Tibial nerve (tissue), 4 donors: ENCODE results near the gene FAM131A. TPM values are rescaled to one million over a fixed set of nuclear protein-coding genes. Genes with fewer than 3 reads are reported as not detected.

Experiments
- DNase-seq, 2 donors: peaks; one replicate each; pipeline ENCODE4 v3.0.0-alpha.2; 2019; ENCODE audit warnings: low spot score in 2 of 2
- H3K27ac ChIP-seq, 4 donors: fragments of 200-600 bp; sonication (generic) in 3 of 4; one replicate each; pipeline ENCODE4 v1.5.1; 2017 to 2019; ENCODE audit warnings: mild to moderate bottlenecking in 1 of 4
- H3K27me3 ChIP-seq, 2 donors: fragments of 200-600 bp; sonication (generic) in 1 of 2; one replicate each; pipeline versions ENCODE4 v1.5.1 to v1.6.0; 2017 to 2019
- H3K36me3 ChIP-seq, 3 donors: fragments of 200-600 bp; sonication (generic); one replicate each; pipeline ENCODE4 v1.5.1; 2018 to 2019
- H3K4me1 ChIP-seq, 4 donors: fragments of 200-600 bp; sonication (generic) in 3 of 4; one replicate each; pipeline ENCODE4 v1.5.1; 2017 to 2019
- H3K4me3 ChIP-seq, 4 donors: fragments of 200-600 bp; sonication (generic) in 3 of 4; one replicate each; pipeline ENCODE4 v1.5.1; 2017 to 2019; ENCODE audit warnings: mild to moderate bottlenecking in 1 of 4, moderate library complexity in 1 of 4
- H3K9me3 ChIP-seq, 4 donors: fragments of 200-600 bp; sonication (generic) in 3 of 4; one replicate each; pipeline ENCODE4 v1.5.1; 2017 to 2019
- EP300 ChIP-seq, 2 donors: sonication (generic); formaldehyde crosslinking; IDR thresholded peaks; one replicate each; pipeline ENCODE4 v1.6.1; 2017; ENCODE audit warnings: antibody characterized with exemption in 2 of 2, mild to moderate bottlenecking in 1 of 2
- POLR2A ChIP-seq, 2 donors: fragments of 450-650 bp; IDR thresholded peaks; one replicate each; pipeline ENCODE4 v1.6.1; 2017; ENCODE audit warnings: antibody characterized with exemption in 2 of 2, mild to moderate bottlenecking in 2 of 2, moderate library complexity in 2 of 2
- WGBS, 2 donors: methylation state at CpG; one replicate each; pipeline ENCODE4 v1.1.5; 2018; 5-methylcytosine and 5-hydroxymethylcytosine counted together
- total RNA-seq, 4 donors: library from RNA; depleted of rRNA; stranded (reverse); fragments of >200 nt; gene quantifications; one replicate each; pipeline ENCODE4 v1.1.0, GENCODE V29; 2016
- TF ChIP-seq, protein P1 (sequence below), 5 experiments: fragments of 200-600 bp in 3 of 5; fragments of 450-650 bp in 2 of 5; sonication (generic) in 3 of 5; IDR thresholded peaks; one replicate each; pipeline ENCODE4 v1.5.1; 2016 to 2019; ENCODE audit warnings: antibody characterized with exemption in 5 of 5, mild to moderate bottlenecking in 3 of 5, moderate library complexity in 2 of 5

The FAM131A gene
- total RNA-seq, 4 donors from 2014 or later: 35.0 to 45.3 (median 39.6) TPM

DNA sequence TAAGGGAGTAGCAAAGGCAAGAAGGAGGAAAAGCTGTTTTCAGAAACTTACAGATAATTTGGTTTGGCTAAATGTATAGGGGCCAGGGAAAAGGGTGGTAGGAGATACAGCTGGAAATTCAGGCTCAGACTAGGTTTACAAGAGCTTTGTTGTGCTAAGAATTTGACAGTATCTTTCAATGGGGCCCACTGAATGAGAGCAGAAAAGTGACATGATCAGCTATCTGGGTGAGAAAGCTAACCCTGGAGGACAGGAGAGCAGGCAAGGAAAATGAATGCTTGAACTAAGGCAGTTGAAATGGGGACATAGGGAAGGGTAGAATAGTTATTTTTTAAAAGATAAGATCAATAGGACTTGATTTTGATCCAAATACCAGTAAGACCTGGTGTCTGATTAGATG, 25.8 kb upstream of the FAM131A start:
- Histone ChIP-seq H3K27ac (no peak overlapping the region), H3K9me3 (no peaks in the 10 kb centered on the region), H3K4me1 (peaks cover 0 to 17% (median 9%) of the 10 kb centered on the region in 4 donors), H3K4me3 (no peak overlapping the region), H3K27me3 (no peaks in the 10 kb centered on the region), H3K36me3 (peaks cover 0 to 35% (median 0%) of the 10 kb centered on the region in 3 donors)
- TF ChIP-seq, protein P1, sequence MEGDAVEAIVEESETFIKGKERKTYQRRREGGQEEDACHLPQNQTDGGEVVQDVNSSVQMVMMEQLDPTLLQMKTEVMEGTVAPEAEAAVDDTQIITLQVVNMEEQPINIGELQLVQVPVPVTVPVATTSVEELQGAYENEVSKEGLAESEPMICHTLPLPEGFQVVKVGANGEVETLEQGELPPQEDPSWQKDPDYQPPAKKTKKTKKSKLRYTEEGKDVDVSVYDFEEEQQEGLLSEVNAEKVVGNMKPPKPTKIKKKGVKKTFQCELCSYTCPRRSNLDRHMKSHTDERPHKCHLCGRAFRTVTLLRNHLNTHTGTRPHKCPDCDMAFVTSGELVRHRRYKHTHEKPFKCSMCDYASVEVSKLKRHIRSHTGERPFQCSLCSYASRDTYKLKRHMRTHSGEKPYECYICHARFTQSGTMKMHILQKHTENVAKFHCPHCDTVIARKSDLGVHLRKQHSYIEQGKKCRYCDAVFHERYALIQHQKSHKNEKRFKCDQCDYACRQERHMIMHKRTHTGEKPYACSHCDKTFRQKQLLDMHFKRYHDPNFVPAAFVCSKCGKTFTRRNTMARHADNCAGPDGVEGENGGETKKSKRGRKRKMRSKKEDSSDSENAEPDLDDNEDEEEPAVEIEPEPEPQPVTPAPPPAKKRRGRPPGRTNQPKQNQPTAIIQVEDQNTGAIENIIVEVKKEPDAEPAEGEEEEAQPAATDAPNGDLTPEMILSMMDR (IDR thresholded peaks at IDR 0.05): no peak
- TF ChIP-seq EP300 (IDR thresholded peaks at IDR 0.05) (no peak), POLR2A (IDR thresholded peaks at IDR 0.05) (no peak)
- no peak for DNase-seq

DNA sequence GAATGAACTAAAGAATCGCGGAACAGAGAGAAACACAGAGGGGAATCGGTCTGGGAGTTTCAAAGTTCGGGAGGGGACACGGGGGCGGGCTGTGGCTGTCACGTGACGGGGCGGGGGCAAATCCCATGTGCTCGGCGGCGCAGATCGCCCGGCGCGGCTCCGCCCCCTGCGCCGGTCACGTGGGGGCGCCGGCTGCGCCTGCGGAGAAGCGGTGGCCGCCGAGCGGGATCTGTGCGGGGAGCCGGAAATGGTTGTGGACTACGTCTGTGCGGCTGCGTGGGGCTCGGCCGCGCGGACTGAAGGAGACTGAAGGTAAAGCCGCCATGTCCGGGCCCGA, 23.1 kb upstream of the FAM131A start, which contains the start of gene EIF4G1:
Gene EIF4G1 (plus strand): TSS at position 244 of the 337 bp plus-strand sequence. CDS start 1,191 bp downstream, outside the sequence.
- peaks cover 0 to 44% (median 26%) of the 10 kb centered on the region in 4 donors for H3K4me1 ChIP-seq
- peak within 1 kb of the TSS; percentile 48 to 98 (median 88) for H3K4me3 ChIP-seq
- H3K9me3 ChIP-seq: no peaks in the 10 kb centered on the region
- H3K27ac ChIP-seq: peak within 1 kb of the TSS; percentile 84 to 99 (median 97)
- no peaks in the 10 kb centered on the region for H3K27me3 ChIP-seq
- 0 to 1% methylated on average over 17 to 35 of the region's 40 CpGs for WGBS, 2 donors
- H3K36me3 ChIP-seq: peaks cover 0 to 28% (median 0%) of the 10 kb centered on the region in 3 donors
- DNase-seq: peak; percentile 92 to 95
- TF ChIP-seq EP300 (IDR thresholded peaks at IDR 0.05): peak in 1 of 2 donors; percentile 74
- TF ChIP-seq POLR2A (IDR thresholded peaks at IDR 0.05): peak in 1 of 2 donors; percentile 75
- TF ChIP-seq, protein P1 (IDR thresholded peaks at IDR 0.05): no peak

DNA sequence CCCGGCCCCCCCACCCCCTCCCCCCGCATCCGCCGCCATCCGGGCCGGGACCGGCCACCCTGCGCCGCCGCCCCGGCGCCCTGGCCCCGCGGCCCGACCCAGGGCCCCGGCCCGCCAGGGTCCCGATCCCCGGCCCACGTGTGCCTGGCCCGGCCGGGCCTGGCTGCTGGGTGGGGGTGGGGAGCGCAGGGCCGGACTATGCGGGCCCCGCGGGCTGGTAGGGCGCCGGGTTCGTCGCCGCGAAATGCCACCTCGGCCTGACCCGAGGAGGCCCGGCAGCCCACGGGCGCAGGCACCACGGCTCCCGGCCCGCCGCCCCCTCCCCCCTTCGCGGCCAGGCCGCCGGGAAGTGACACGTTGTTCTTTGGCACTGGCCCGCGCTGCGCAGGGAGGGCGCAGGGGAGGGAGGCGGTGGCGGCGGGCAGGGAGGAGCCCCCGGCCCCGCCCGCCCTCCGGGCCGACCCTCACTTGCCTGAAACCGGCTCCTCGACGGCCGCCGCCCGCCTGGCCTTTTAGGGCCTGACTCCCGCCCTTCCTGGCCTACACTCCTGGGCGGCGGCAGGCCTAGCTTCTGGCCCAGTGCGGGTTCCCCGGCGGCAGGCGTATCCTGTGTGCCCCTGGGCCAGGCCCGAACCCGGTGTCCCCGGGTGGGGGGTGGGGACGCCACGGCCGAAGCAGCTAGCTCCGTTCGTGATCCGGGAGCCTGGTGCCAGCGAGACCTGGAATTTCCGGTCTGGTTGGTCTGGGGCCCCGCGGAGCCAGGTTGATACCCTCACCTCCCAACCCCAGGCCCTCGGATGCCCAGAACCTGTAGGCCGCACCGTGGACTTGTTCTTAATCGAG, 22.5 kb upstream of the FAM131A start:
- Histone ChIP-seq H3K36me3 (peaks cover 0 to 22% (median 0%) of the 10 kb centered on the region in 3 donors), H3K27ac (peak overlapping the region; percentile 84 to 99 (median 97)), H3K4me3 (peak overlapping the region; percentile 48 to 98 (median 88)), H3K27me3 (no peaks in the 10 kb centered on the region), H3K9me3 (no peaks in the 10 kb centered on the region), H3K4me1 (peaks cover 0 to 50% (median 31%) of the 10 kb centered on the region in 4 donors)
- DNase-seq: peak; percentile 70 to 79
- 0% methylated on average over 15 to 26 of the region's 89 CpGs for WGBS, 2 donors
- TF ChIP-seq, protein P1 (IDR thresholded peaks at IDR 0.05): no peak
- TF ChIP-seq POLR2A (IDR thresholded peaks at IDR 0.05) (peak; percentile 6 to 83), EP300 (IDR thresholded peaks at IDR 0.05) (peak in 1 of 2 donors; percentile 72)

DNA sequence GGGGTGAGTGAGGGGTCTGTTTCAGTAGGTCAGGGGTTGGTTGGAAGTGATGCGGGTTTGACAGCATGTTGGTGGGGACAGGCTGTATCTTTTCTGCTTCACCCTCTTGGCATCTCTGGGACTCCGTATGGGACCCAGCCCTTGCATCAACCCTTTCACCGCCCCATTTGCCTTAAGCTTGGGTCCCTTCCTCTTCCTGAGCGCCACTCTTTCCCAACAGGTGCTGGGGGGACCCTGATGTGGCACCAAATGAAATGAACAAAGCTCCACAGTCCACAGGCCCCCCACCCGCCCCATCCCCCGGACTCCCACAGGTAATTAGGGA, 21.9 kb upstream of the FAM131A start:
- TF ChIP-seq POLR2A (IDR thresholded peaks at IDR 0.05) (no peak), EP300 (IDR thresholded peaks at IDR 0.05) (no peak)
- TF ChIP-seq, protein P1 (IDR thresholded peaks at IDR 0.05): no peak
- no peaks in the 10 kb centered on the region for H3K27me3 ChIP-seq
- peaks cover 0 to 56% (median 36%) of the 10 kb centered on the region in 4 donors for H3K4me1 ChIP-seq
- peak overlapping the region; percentile 84 to 99 (median 97) for H3K27ac ChIP-seq
- 6 to 7% methylated on average over 5 to 6 of the region's 6 CpGs for WGBS, 2 donors
- no peaks in the 10 kb centered on the region for H3K9me3 ChIP-seq
- peaks cover 0 to 24% (median 1%) of the 10 kb centered on the region in 3 donors for H3K36me3 ChIP-seq
- H3K4me3 ChIP-seq: peak overlapping the region; percentile 48 to 98 (median 88)
- no peak for DNase-seq
